Mammary epithelial cell (primary cell): ENCODE results near the gene SLC17A9.

ENCODE experiments used
- EZH2 ChIP-seq: IDR thresholded peaks from 2 replicates; pipeline ENCODE4 v1.6.1; 2012; ENCODE audit warnings: low read length, inconsistent platforms, borderline replicate concordance
- TF ChIP-seq, protein P1 (sequence below), 2 donors: IDR thresholded peaks in 1 of 2; conservative IDR thresholded peaks in 1 of 2; 2 replicates each; pipeline ENCODE4 v1.5.1; 2011 to 2012; ENCODE audit warnings: inconsistent platforms in 2 of 2, low read length in 2 of 2, mild to moderate bottlenecking in 2 of 2, control low read depth in 1 of 2, low read depth in 1 of 2; ENCODE audit not compliant: insufficient read depth in 1 of 2; ENCODE audit errors: extremely low read depth in 1 of 2

- TF ChIP-seq EZH2, result no peak
- TF ChIP-seq, protein P1, sequence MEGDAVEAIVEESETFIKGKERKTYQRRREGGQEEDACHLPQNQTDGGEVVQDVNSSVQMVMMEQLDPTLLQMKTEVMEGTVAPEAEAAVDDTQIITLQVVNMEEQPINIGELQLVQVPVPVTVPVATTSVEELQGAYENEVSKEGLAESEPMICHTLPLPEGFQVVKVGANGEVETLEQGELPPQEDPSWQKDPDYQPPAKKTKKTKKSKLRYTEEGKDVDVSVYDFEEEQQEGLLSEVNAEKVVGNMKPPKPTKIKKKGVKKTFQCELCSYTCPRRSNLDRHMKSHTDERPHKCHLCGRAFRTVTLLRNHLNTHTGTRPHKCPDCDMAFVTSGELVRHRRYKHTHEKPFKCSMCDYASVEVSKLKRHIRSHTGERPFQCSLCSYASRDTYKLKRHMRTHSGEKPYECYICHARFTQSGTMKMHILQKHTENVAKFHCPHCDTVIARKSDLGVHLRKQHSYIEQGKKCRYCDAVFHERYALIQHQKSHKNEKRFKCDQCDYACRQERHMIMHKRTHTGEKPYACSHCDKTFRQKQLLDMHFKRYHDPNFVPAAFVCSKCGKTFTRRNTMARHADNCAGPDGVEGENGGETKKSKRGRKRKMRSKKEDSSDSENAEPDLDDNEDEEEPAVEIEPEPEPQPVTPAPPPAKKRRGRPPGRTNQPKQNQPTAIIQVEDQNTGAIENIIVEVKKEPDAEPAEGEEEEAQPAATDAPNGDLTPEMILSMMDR (conservative IDR thresholded peaks at IDR 0.05 in 1 of 2, IDR thresholded peaks at IDR 0.05 in 1 of 2; ENCODE audit: extremely low read depth in 1 of 2, insufficient read depth in 1 of 2, low read depth in 1 of 2, low read length in 2 of 2), result no peak
Observed at GRCh38 chr20:62925076-62925419, 27.5 kb upstream of the SLC17A9 start.
